ENCODE data around the gene HENMT1. TPM values are rescaled to one million over a fixed set of nuclear protein-coding genes. Genes with fewer than 3 reads are reported as not detected.
"Not testable (repeated sequence)": the region's sequence is repeated elsewhere in the genome, so short reads cannot be mapped to it uniquely, and the experiment has no call there.

The HENMT1 gene
- total RNA-seq, 1 experiment from 2014 or later: 23.0 TPM

- intact Hi-C loops (cut with micrococcal nuclease; ENCODE audit: unreplicated experiment) (no loop called here), in situ Hi-C loops (cut with HindIII; ENCODE audit: low pct_unique_long_range_greater_than_20kb, low sequenced_read_pairs) (no loop called here)
- Histone ChIP-seq H3K4me1 (ENCODE audit: control insufficient read depth, insufficient read depth, low read length) (peaks cover 8% of the 10 kb centered on the region), H3K36me3 (ENCODE audit: control insufficient read depth, insufficient read depth, low read length) (peaks cover 5% of the 10 kb centered on the region; the same call in 1 of the 2 replicates), H3K4me3 (ENCODE audit: low read depth in 2 of 2, low read length in 2 of 2) (no peak overlapping the region), H3K9me3 (ENCODE audit: control insufficient read depth, insufficient read depth, low read depth, low read length) (no peaks in the 10 kb centered on the region), H3K27me3 (ENCODE audit: control insufficient read depth, insufficient read depth, low read length) (no peaks in the 10 kb centered on the region), H3K27ac (ENCODE audit: low read length) (no peak overlapping the region)
- CTCF ChIA-PET: no interaction called here
- BruUV-seq (replicated peaks): no TSS peak
- POLR2A ChIA-PET: no interaction called here
- no peak for ATAC-seq
- TF ChIP-seq, protein P1, sequence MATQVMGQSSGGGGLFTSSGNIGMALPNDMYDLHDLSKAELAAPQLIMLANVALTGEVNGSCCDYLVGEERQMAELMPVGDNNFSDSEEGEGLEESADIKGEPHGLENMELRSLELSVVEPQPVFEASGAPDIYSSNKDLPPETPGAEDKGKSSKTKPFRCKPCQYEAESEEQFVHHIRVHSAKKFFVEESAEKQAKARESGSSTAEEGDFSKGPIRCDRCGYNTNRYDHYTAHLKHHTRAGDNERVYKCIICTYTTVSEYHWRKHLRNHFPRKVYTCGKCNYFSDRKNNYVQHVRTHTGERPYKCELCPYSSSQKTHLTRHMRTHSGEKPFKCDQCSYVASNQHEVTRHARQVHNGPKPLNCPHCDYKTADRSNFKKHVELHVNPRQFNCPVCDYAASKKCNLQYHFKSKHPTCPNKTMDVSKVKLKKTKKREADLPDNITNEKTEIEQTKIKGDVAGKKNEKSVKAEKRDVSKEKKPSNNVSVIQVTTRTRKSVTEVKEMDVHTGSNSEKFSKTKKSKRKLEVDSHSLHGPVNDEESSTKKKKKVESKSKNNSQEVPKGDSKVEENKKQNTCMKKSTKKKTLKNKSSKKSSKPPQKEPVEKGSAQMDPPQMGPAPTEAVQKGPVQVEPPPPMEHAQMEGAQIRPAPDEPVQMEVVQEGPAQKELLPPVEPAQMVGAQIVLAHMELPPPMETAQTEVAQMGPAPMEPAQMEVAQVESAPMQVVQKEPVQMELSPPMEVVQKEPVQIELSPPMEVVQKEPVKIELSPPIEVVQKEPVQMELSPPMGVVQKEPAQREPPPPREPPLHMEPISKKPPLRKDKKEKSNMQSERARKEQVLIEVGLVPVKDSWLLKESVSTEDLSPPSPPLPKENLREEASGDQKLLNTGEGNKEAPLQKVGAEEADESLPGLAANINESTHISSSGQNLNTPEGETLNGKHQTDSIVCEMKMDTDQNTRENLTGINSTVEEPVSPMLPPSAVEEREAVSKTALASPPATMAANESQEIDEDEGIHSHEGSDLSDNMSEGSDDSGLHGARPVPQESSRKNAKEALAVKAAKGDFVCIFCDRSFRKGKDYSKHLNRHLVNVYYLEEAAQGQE (IDR thresholded peaks at IDR 0.05; ENCODE audit: insufficient read depth in 1 of 2, low read depth in 2 of 2, low read length in 1 of 2): no peak
- TF ChIP-seq, protein P2, sequence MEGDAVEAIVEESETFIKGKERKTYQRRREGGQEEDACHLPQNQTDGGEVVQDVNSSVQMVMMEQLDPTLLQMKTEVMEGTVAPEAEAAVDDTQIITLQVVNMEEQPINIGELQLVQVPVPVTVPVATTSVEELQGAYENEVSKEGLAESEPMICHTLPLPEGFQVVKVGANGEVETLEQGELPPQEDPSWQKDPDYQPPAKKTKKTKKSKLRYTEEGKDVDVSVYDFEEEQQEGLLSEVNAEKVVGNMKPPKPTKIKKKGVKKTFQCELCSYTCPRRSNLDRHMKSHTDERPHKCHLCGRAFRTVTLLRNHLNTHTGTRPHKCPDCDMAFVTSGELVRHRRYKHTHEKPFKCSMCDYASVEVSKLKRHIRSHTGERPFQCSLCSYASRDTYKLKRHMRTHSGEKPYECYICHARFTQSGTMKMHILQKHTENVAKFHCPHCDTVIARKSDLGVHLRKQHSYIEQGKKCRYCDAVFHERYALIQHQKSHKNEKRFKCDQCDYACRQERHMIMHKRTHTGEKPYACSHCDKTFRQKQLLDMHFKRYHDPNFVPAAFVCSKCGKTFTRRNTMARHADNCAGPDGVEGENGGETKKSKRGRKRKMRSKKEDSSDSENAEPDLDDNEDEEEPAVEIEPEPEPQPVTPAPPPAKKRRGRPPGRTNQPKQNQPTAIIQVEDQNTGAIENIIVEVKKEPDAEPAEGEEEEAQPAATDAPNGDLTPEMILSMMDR (IDR thresholded peaks at IDR 0.05): no peak
- TF ChIP-seq POLR2AphosphoS5 (IDR thresholded peaks at IDR 0.05; ENCODE audit: low read depth, low read length) (no peak), TCF7L2 (IDR thresholded peaks at IDR 0.05; ENCODE audit: low read depth, low read length) (no peak), SIN3A (IDR thresholded peaks at IDR 0.05; ENCODE audit: borderline replicate concordance, insufficient read depth, low read depth, low read length) (no peak)
- no peak for DNase-seq (ENCODE audit: low read depth, low spot score)
Observed at GRCh38 chr1:108686614-108687313, 25.9 kb upstream of the HENMT1 start.

GRCh38 chr1:108685529-108685928 is 24.6 kb upstream of the HENMT1 start:
- no TSS peak for BruUV-seq (replicated peaks)
- H3K27ac ChIP-seq (ENCODE audit: low read length): no peak overlapping the region
- TF ChIP-seq, protein P1 (IDR thresholded peaks at IDR 0.05; ENCODE audit: insufficient read depth in 1 of 2, low read depth in 2 of 2, low read length in 1 of 2): no peak
- no peak for TF ChIP-seq TCF7L2 (IDR thresholded peaks at IDR 0.05; ENCODE audit: low read depth, low read length)
- H3K4me1 ChIP-seq (ENCODE audit: control insufficient read depth, insufficient read depth, low read length): no peaks in the 10 kb centered on the region; the same call in 1 of the 2 replicates
- intact Hi-C loops (cut with micrococcal nuclease; ENCODE audit: unreplicated experiment) (no loop called here), in situ Hi-C loops (cut with HindIII; ENCODE audit: low pct_unique_long_range_greater_than_20kb, low sequenced_read_pairs) (no loop called here)
- no peaks in the 10 kb centered on the region for H3K36me3 ChIP-seq (ENCODE audit: control insufficient read depth, insufficient read depth, low read length)
- ChIA-PET POLR2A (no interaction called here), CTCF (no interaction called here)
- no peaks in the 10 kb centered on the region for H3K9me3 ChIP-seq (ENCODE audit: control insufficient read depth, insufficient read depth, low read depth, low read length)
- ATAC-seq (no peak), DNase-seq (ENCODE audit: low read depth, low spot score) (no peak)
- no peaks in the 10 kb centered on the region for H3K27me3 ChIP-seq (ENCODE audit: control insufficient read depth, insufficient read depth, low read length)
- H3K4me3 ChIP-seq (ENCODE audit: low read depth in 2 of 2, low read length in 2 of 2): no peak overlapping the region

- intact Hi-C loops (cut with micrococcal nuclease; ENCODE audit: unreplicated experiment); in situ Hi-C loops (cut with HindIII; ENCODE audit: low pct_unique_long_range_greater_than_20kb, low sequenced_read_pairs); BruUV-seq (replicated peaks); H3K4me1 ChIP-seq (ENCODE audit: control insufficient read depth, insufficient read depth, low read length); H3K9me3 ChIP-seq (ENCODE audit: control insufficient read depth, insufficient read depth, low read depth, low read length); DNase-seq (ENCODE audit: low read depth, low spot score); POLR2A ChIA-PET; H3K27ac ChIP-seq (ENCODE audit: low read length); H3K27me3 ChIP-seq (ENCODE audit: control insufficient read depth, insufficient read depth, low read length); H3K36me3 ChIP-seq (ENCODE audit: control insufficient read depth, insufficient read depth, low read length); CTCF ChIA-PET; ATAC-seq; H3K4me3 ChIP-seq (ENCODE audit: low read depth in 2 of 2, low read length in 2 of 2): not testable (repeated sequence)
Observed at GRCh38 chr1:108681701-108682100, 20.8 kb upstream of the HENMT1 start.

Data from Panc1 (cell line).